Thoracic aorta (tissue), 2 donors: ENCODE results near the gene LAMA4. TPM values are rescaled to one million over a fixed set of nuclear protein-coding genes. Genes with fewer than 3 reads are reported as not detected.

Source experiments
- ATAC-seq: fragments of 150-250 bp; one replicate; pipeline ENCODE4 v1.8.0; 2017; ENCODE audit warnings: low read depth; ENCODE audit not compliant: insufficient number of reproducible peaks, low FRiP score
- DNase-seq: peaks from one replicate; pipeline ENCODE4 v3.0.0-alpha.2; 2020; ENCODE audit warnings: low spot score
- H3K27ac ChIP-seq, 2 donors: fragments of 200-600 bp; sonication (generic); 1 replicate in 1 of 2; 2 replicates in 1 of 2; pipeline ENCODE4 v1.5.1; 2016; ENCODE audit warnings: mild to moderate bottlenecking in 2 of 2, moderate library complexity in 2 of 2
- H3K27me3 ChIP-seq: fragments of 200-600 bp; sonication (generic); replicated peaks from 2 replicates; pipeline ENCODE4 v1.6.0; 2016; ENCODE audit warnings: mild to moderate bottlenecking; ENCODE audit not compliant: insufficient read depth
- H3K36me3 ChIP-seq: fragments of 200-600 bp; sonication (generic); one replicate; pipeline ENCODE4 v1.5.1; 2016
- H3K4me1 ChIP-seq, 2 donors: fragments of 200-600 bp; sonication (generic); 1 replicate in 1 of 2; 2 replicates in 1 of 2; pipeline versions ENCODE4 v1.5.1 to v1.6.0; 2016; ENCODE audit warnings: low read depth in 2 of 2, mild to moderate bottlenecking in 1 of 2; ENCODE audit not compliant: control insufficient read depth in 1 of 2
- H3K4me3 ChIP-seq: fragments of 200-600 bp; sonication (generic); 2 replicates; pipeline ENCODE4 v1.5.1; 2016; ENCODE audit warnings: mild to moderate bottlenecking
- H3K9me3 ChIP-seq: fragments of 200-600 bp; sonication (generic); 2 replicates; pipeline ENCODE4 v1.5.1; 2016
- CTCF ChIP-seq: fragments of 200-600 bp; sonication (generic); IDR thresholded peaks from one replicate; pipeline ENCODE4 v1.5.1; 2019; ENCODE audit warnings: antibody characterized with exemption
- total RNA-seq, 2 donors: library from RNA; depleted of rRNA; stranded (reverse); fragments of >200 nt; gene quantifications; one replicate each; pipeline versions ENCODE4 v1.1.0 to v1.2.3, GENCODE V29; 2016

The LAMA4 gene
- total RNA-seq, 2 donors from 2014 or later: 34.9 to 66.7 TPM

- Histone ChIP-seq H3K36me3 (no peaks in the 10 kb centered on the region), H3K4me3 (no peak overlapping the region), H3K9me3 (no peaks in the 10 kb centered on the region), H3K27ac (peak overlapping the region in 1 of 2 donors; percentile 16), H3K4me1 (peaks cover 9 to 16% of the 10 kb centered on the region in 2 donors), H3K27me3 (no peaks in the 10 kb centered on the region)
- DNase-seq (no peak), ATAC-seq (no peak)
- no peak for TF ChIP-seq CTCF
Measured at GRCh38 chr6:112288475-112288874, 34.1 kb upstream of the LAMA4 start.

- no peak for ATAC-seq
- H3K27me3 ChIP-seq: no peaks in the 10 kb centered on the region
- no peaks in the 10 kb centered on the region for H3K9me3 ChIP-seq
- no peak for DNase-seq
- H3K4me1 ChIP-seq: peaks cover 9 to 16% of the 10 kb centered on the region in 2 donors
- TF ChIP-seq CTCF: no peak
- no peaks in the 10 kb centered on the region for H3K36me3 ChIP-seq
- no peak overlapping the region for H3K27ac ChIP-seq
- no peak overlapping the region for H3K4me3 ChIP-seq
Measured at GRCh38 chr6:112287577-112288225, 33.3 kb upstream of the LAMA4 start.

- Histone ChIP-seq H3K4me3 (no peak overlapping the region), H3K27ac (no peak overlapping the region), H3K27me3 (no peaks in the 10 kb centered on the region), H3K9me3 (no peaks in the 10 kb centered on the region), H3K4me1 (peaks cover 9 to 16% of the 10 kb centered on the region in 2 donors), H3K36me3 (no peaks in the 10 kb centered on the region)
- no peak for TF ChIP-seq CTCF
- no peak for DNase-seq
- ATAC-seq: no peak
Measured at GRCh38 chr6:112286500-112287144, 32.3 kb upstream of the LAMA4 start.

GRCh38 chr6:112286010-112286409 is 31.6 kb upstream of the LAMA4 start:
- ATAC-seq: no peak
- Histone ChIP-seq H3K4me1 (peaks cover 9 to 16% of the 10 kb centered on the region in 2 donors), H3K4me3 (no peak overlapping the region), H3K36me3 (no peaks in the 10 kb centered on the region), H3K9me3 (no peaks in the 10 kb centered on the region), H3K27me3 (no peaks in the 10 kb centered on the region), H3K27ac (no peak overlapping the region)
- DNase-seq: no peak
- TF ChIP-seq CTCF: no peak

- ATAC-seq (no peak), DNase-seq (no peak)
- peaks cover 8 to 19% of the 10 kb centered on the region in 2 donors for H3K4me1 ChIP-seq
- TF ChIP-seq CTCF: no peak
- no peak overlapping the region for H3K27ac ChIP-seq
- no peaks in the 10 kb centered on the region for H3K36me3 ChIP-seq
- no peaks in the 10 kb centered on the region for H3K27me3 ChIP-seq
- H3K9me3 ChIP-seq: no peaks in the 10 kb centered on the region
- H3K4me3 ChIP-seq: no peak overlapping the region
Measured at GRCh38 chr6:112284603-112285002, 30.2 kb upstream of the LAMA4 start.
